DOHH2 (cell line): ENCODE data around the gene SEMA4D.

Experiments used
- H3F3A ChIP-seq: fragments of 200-600 bp; sonication (generic), shearing (Covaris generic); 2 replicates; pipeline ENCODE4 v1.6.0; 2016; ENCODE audit warnings: antibody characterized with exemption, mild to moderate bottlenecking; ENCODE audit not compliant: control insufficient read depth, insufficient read depth
- H3K27ac ChIP-seq: fragments of 200-600 bp; sonication (generic); 2 replicates; pipeline ENCODE4 v1.5.1; 2014; ENCODE audit warnings: low read depth, mild to moderate bottlenecking, low read length, moderate library complexity
- H3K27me3 ChIP-seq: fragments of 200-600 bp; sonication (generic); 2 replicates; pipeline ENCODE4 v1.6.1; 2014; ENCODE audit warnings: mild to moderate bottlenecking, low read length, mixed read lengths; ENCODE audit not compliant: control insufficient read depth
- H3K36me3 ChIP-seq: fragments of 200-600 bp; sonication (generic); 2 replicates; pipeline ENCODE4 v1.6.1; 2014; ENCODE audit warnings: mild to moderate bottlenecking, low read length, moderate library complexity, mixed read lengths; ENCODE audit not compliant: control insufficient read depth
- H3K4me1 ChIP-seq: fragments of 200-600 bp; sonication (generic); 2 replicates; pipeline ENCODE4 v1.6.1; 2014; ENCODE audit warnings: mild to moderate bottlenecking, low read length, mixed read lengths; ENCODE audit not compliant: control insufficient read depth
- H3K4me2 ChIP-seq: fragments of 200-600 bp; sonication (generic); 2 replicates; pipeline ENCODE4 v1.6.0; 2014; ENCODE audit warnings: mild to moderate bottlenecking, low read length, moderate library complexity
- H3K4me3 ChIP-seq: fragments of 200-600 bp; sonication (generic); 2 replicates; pipeline ENCODE4 v1.5.1; 2014; ENCODE audit warnings: mild to moderate bottlenecking, low read length, mixed read lengths
- H3K79me2 ChIP-seq: fragments of 200-600 bp; sonication (generic); 2 replicates; pipeline ENCODE4 v1.6.1; 2014; ENCODE audit warnings: mild to moderate bottlenecking, low read length, mixed read lengths; ENCODE audit not compliant: control insufficient read depth
- H3K9me2 ChIP-seq: fragments of 200-600 bp; sonication (generic); replicated peaks from 2 replicates; pipeline ENCODE4 v1.6.1; 2014; ENCODE audit warnings: mild to moderate bottlenecking, low read length, mixed read lengths; ENCODE audit not compliant: control insufficient read depth
- H3K9me3 ChIP-seq: fragments of 200-600 bp; sonication (generic); 2 replicates; pipeline ENCODE4 v1.6.1; 2014; ENCODE audit warnings: antibody characterized with exemption, low read length, mixed read lengths; ENCODE audit not compliant: control insufficient read depth, insufficient read depth
- H4K20me1 ChIP-seq: fragments of 200-600 bp; sonication (generic); 2 replicates; pipeline ENCODE4 v1.6.0; 2014; ENCODE audit warnings: low read depth, mild to moderate bottlenecking, antibody characterized with exemption, low read length, moderate library complexity; ENCODE audit not compliant: control insufficient read depth, insufficient read depth
- CTCF ChIP-seq: fragments of 200-600 bp; sonication (generic); IDR thresholded peaks from one replicate; pipeline ENCODE4 v1.5.1; 2014; ENCODE audit warnings: antibody characterized with exemption, mild to moderate bottlenecking, low read depth, low read length; ENCODE audit not compliant: poor library complexity, severe bottlenecking
- EZH2phosphoT487 ChIP-seq: fragments of 200-600 bp; sonication (generic); IDR thresholded peaks from 2 replicates; pipeline ENCODE4 v1.6.1; 2017; ENCODE audit warnings: borderline replicate concordance, mild to moderate bottlenecking, antibody characterized with exemption, low read length, moderate library complexity, mixed read lengths

Gene SEMA4D

GRCh38 chr9:89445801-89446251, 52.1 kb downstream of the SEMA4D start:
- Histone ChIP-seq H3K27me3 (0 out of 2 replicates have a peak, but pooled peaks cover 4% of the 10 kb centered on the region), H3K79me2 (no peaks in the 10 kb centered on the region), H3K36me3 (no peaks in the 10 kb centered on the region), H3K27ac (no peak overlapping the region), H3F3A (no peaks in the 10 kb centered on the region; the same call in 1 of the 2 replicates), H3K4me2 (no peak overlapping the region), H4K20me1 (peaks cover 22% of the 10 kb centered on the region), H3K9me3 (no peaks in the 10 kb centered on the region), H3K9me2 (no peaks in the 10 kb centered on the region), H3K4me3 (no peak overlapping the region), H3K4me1 (peaks cover 54% of the 10 kb centered on the region)
- no peak for TF ChIP-seq CTCF
- no peak for TF ChIP-seq EZH2phosphoT487

- Histone ChIP-seq H3K79me2 (no peaks in the 10 kb centered on the region), H4K20me1 (peaks cover 28% of the 10 kb centered on the region), H3K4me3 (no peak overlapping the region), H3K4me2 (no peak overlapping the region), H3F3A (no peaks in the 10 kb centered on the region; the same call in 1 of the 2 replicates), H3K9me2 (no peaks in the 10 kb centered on the region), H3K36me3 (no peaks in the 10 kb centered on the region), H3K27me3 (0 out of 2 replicates have a peak, but pooled peaks cover 10% of the 10 kb centered on the region), H3K27ac (no peak overlapping the region), H3K4me1 (peaks cover 60% of the 10 kb centered on the region), H3K9me3 (no peaks in the 10 kb centered on the region)
- TF ChIP-seq EZH2phosphoT487 (no peak), CTCF (no peak)
These were observed 52.8 kb downstream of the SEMA4D start for GRCh38 chr9:89444925-89445765.

GRCh38 chr9:89444274-89444673, 53.6 kb downstream of the SEMA4D start:
- no peaks in the 10 kb centered on the region for H3K36me3 ChIP-seq
- no peak for TF ChIP-seq CTCF
- TF ChIP-seq EZH2phosphoT487 = no peak
- H3K9me3 ChIP-seq = no peaks in the 10 kb centered on the region
- no peak overlapping the region for H3K4me3 ChIP-seq
- H3K4me1 ChIP-seq = peaks cover 66% of the 10 kb centered on the region
- 0 out of 2 replicates have a peak, but pooled peaks cover 15% of the 10 kb centered on the region for H3K27me3 ChIP-seq
- no peaks in the 10 kb centered on the region for H3K9me2 ChIP-seq
- H4K20me1 ChIP-seq = peaks cover 34% of the 10 kb centered on the region
- no peak overlapping the region for H3K27ac ChIP-seq
- no peaks in the 10 kb centered on the region for H3K79me2 ChIP-seq
- no peaks in the 10 kb centered on the region for H3F3A ChIP-seq
- no peak overlapping the region for H3K4me2 ChIP-seq
